Gastroesophageal sphincter (tissue), 2 donors: ENCODE data around the gene GRAMD2B.

ENCODE experiments used
- POLR2A ChIP-seq, 2 donors: fragments of 450-650 bp; IDR thresholded peaks; one replicate each; pipeline ENCODE4 v1.6.1; 2017; ENCODE audit warnings: antibody characterized with exemption in 2 of 2, mild to moderate bottlenecking in 2 of 2, moderate library complexity in 1 of 2
- POLR2AphosphoS5 ChIP-seq: sonication (generic); formaldehyde crosslinking; IDR thresholded peaks from one replicate; pipeline ENCODE4 v1.6.1; 2017; ENCODE audit warnings: antibody characterized with exemption

DNA sequence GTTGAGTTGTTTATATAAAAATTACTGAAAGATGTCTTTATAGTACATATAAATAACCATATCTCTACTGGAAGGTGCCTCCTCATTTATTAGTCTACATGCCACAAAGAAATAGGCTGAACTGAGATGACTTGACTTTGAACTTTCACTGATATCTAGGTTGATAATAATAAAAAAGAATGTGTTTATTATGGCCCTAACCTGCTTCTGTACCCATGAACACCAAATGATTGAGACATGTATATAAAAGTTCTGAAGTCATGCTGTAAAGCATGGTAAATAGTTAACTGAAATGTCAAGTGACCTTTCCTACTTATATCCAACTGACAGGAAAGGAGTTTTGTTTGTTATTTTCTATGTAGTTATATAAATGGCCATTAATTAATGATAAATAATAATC, 33.2 kb upstream of the GRAMD2B start:
- TF ChIP-seq POLR2A (IDR thresholded peaks at IDR 0.05): no peak
- TF ChIP-seq POLR2AphosphoS5: no peak
